SU-DHL-6 (cell line): ENCODE measurements around the gene CPNE5.

ENCODE experiments used
- H2AFZ ChIP-seq: fragments of 200-600 bp; sonication (generic); 2 replicates; pipeline ENCODE4 v1.6.1; 2014; ENCODE audit warnings: low read depth, mild to moderate bottlenecking, moderate library complexity, mixed read lengths, antibody characterized with exemption, low read length; ENCODE audit not compliant: severe bottlenecking
- H3F3A ChIP-seq: fragments of 200-600 bp; shearing (Covaris generic); 2 replicates; pipeline ENCODE4 v1.6.0; 2016; ENCODE audit warnings: antibody characterized with exemption, mild to moderate bottlenecking; ENCODE audit not compliant: insufficient read depth
- H3K27ac ChIP-seq: fragments of 200-600 bp; sonication (generic); 2 replicates; pipeline ENCODE4 v1.5.1; 2016; ENCODE audit warnings: low read depth, mild to moderate bottlenecking, low read length, moderate library complexity, mixed read lengths
- H3K27me3 ChIP-seq: fragments of 200-600 bp; sonication (generic), shearing (Covaris generic); 2 replicates; pipeline ENCODE4 v1.6.0; 2014; ENCODE audit warnings: mild to moderate bottlenecking, low read length
- H3K36me3 ChIP-seq: fragments of 200-600 bp; sonication (generic); 2 replicates; pipeline ENCODE4 v1.6.1; 2014; ENCODE audit warnings: mild to moderate bottlenecking, low read length, mixed read lengths
- H3K4me2 ChIP-seq: fragments of 300-600, 200-600 bp; shearing (Covaris generic), sonication (generic); 2 replicates; pipeline ENCODE4 v1.6.0; 2014; ENCODE audit warnings: low read length, low read depth, mild to moderate bottlenecking; ENCODE audit not compliant: poor library complexity, severe bottlenecking
- H3K4me3 ChIP-seq: fragments of 200-600 bp; sonication (generic); 2 replicates; pipeline ENCODE4 v1.5.1; 2014; ENCODE audit warnings: antibody characterized with exemption, low read length, mild to moderate bottlenecking, mixed read lengths; ENCODE audit not compliant: insufficient read depth, poor library complexity, severe bottlenecking
- H3K79me2 ChIP-seq: fragments of 200-600 bp; sonication (generic); 2 replicates; pipeline ENCODE4 v1.6.1; 2014; ENCODE audit warnings: mild to moderate bottlenecking, low read length, moderate library complexity; ENCODE audit not compliant: insufficient read depth
- H3K9ac ChIP-seq: fragments of 200-600 bp; sonication (generic); 2 replicates; pipeline ENCODE4 v1.7.0; 2014; ENCODE audit warnings: mild to moderate bottlenecking, low read length
- H3K9me2 ChIP-seq: fragments of 200-600 bp; sonication (generic); replicated peaks from 2 replicates; pipeline ENCODE4 v1.6.1; 2014; ENCODE audit warnings: low read length; ENCODE audit not compliant: insufficient read depth
- H3K9me3 ChIP-seq: fragments of 200-600 bp; sonication (generic); 2 replicates; pipeline ENCODE4 v1.6.1; 2014; ENCODE audit warnings: low read length, mixed read lengths; ENCODE audit not compliant: insufficient read depth
- H4K20me1 ChIP-seq: fragments of 200-600 bp; sonication (generic); 2 replicates; pipeline ENCODE4 v1.6.1; 2014; ENCODE audit warnings: low read depth, mild to moderate bottlenecking, antibody characterized with exemption, low read length, moderate library complexity, mixed read lengths
- CTCF ChIP-seq: fragments of 200-600 bp; sonication (generic); IDR thresholded peaks from one replicate; pipeline ENCODE4 v1.5.1; 2017; ENCODE audit warnings: antibody characterized with exemption, mild to moderate bottlenecking, low read length, moderate library complexity; ENCODE audit not compliant: insufficient read depth, poor library complexity, severe bottlenecking
- EZH2phosphoT487 ChIP-seq: fragments of 200-600 bp; sonication (generic), shearing (Covaris generic); conservative IDR thresholded peaks from 2 replicates; pipeline ENCODE4 v1.6.1; 2018; ENCODE audit warnings: mild to moderate bottlenecking, antibody characterized with exemption, low read length, moderate library complexity, mixed read lengths

The CPNE5 gene

GRCh38 chr6:36843170-36843569 is 3.9 kb upstream of the CPNE5 start:
- TF ChIP-seq EZH2phosphoT487 (no peak), CTCF (no peak)
- no peaks in the 10 kb centered on the region for H3K27me3 ChIP-seq
- no peaks in the 10 kb centered on the region for H3K9me3 ChIP-seq

DNA sequence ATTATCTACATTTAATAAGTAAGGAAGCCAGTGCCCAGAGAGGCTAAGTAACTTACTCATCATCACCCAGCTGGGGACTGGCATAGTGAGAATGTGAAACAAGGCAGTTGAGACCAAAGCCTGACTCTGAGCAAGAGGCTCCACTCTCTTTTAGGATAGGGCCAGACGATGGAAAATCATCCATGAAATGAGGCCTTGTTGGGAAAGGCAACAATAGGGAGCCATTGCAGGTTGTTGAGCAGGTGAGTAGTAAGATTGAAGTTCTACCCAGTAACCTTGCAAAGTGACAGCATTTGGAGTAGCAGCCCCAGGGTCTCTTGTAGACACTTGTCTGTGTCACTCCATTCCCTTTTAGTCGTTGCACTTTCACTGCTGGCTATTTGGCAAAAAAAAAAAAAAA is 2.5 kb upstream of the CPNE5 start:
- TF ChIP-seq EZH2phosphoT487, result no peak
- TF ChIP-seq CTCF, result no peak
- Histone ChIP-seq H3K9me3 (no peaks in the 10 kb centered on the region), H3K27ac (no peak overlapping the region), H3K79me2 (no peaks in the 10 kb centered on the region), H3K9me2 (no peaks in the 10 kb centered on the region), H3F3A (no peaks in the 10 kb centered on the region), H3K36me3 (no peaks in the 10 kb centered on the region), H4K20me1 (no peaks in the 10 kb centered on the region), H3K4me2 (no peak overlapping the region), H3K9ac (no peak overlapping the region), H3K4me3 (no peak overlapping the region), H3K27me3 (no peaks in the 10 kb centered on the region), H2AFZ (no peak overlapping the region)

More at GRCh38 chr6:36843170-36843569, 3.9 kb upstream of the CPNE5 start:
- Histone ChIP-seq H4K20me1 (no peaks in the 10 kb centered on the region), H2AFZ (no peak overlapping the region), H3K9me2 (no peaks in the 10 kb centered on the region), H3K4me3 (no peak overlapping the region), H3K27ac (no peak overlapping the region), H3K4me2 (no peak overlapping the region), H3K79me2 (no peaks in the 10 kb centered on the region), H3K9ac (no peak overlapping the region), H3F3A (no peaks in the 10 kb centered on the region), H3K36me3 (no peaks in the 10 kb centered on the region)

- Histone ChIP-seq H3K4me3 (no peak overlapping the region), H3F3A (no peaks in the 10 kb centered on the region), H4K20me1 (no peaks in the 10 kb centered on the region), H3K9me2 (no peaks in the 10 kb centered on the region), H3K79me2 (no peaks in the 10 kb centered on the region), H3K4me2 (no peak overlapping the region), H3K36me3 (no peaks in the 10 kb centered on the region), H3K9ac (no peak overlapping the region), H3K9me3 (no peaks in the 10 kb centered on the region), H2AFZ (no peak overlapping the region), H3K27me3 (no peaks in the 10 kb centered on the region), H3K27ac (no peak overlapping the region)
- TF ChIP-seq EZH2phosphoT487 (no peak), CTCF (no peak)
Observed at GRCh38 chr6:36840432-36841403, 1.5 kb upstream of the CPNE5 start.
